SK-N-SH (cell line): Measurements from ENCODE around the gene RNF19B.

Experiments
- CTCF ChIP-seq: fragments of 200-600 bp; sonication (generic); IDR thresholded peaks from 2 replicates; pipeline ENCODE4 v1.6.1; 2017; ENCODE audit warnings: antibody characterized with exemption, mild to moderate bottlenecking, moderate library complexity
- EP300 ChIP-seq, 2 experiments: IDR thresholded peaks; 2 replicates each; pipeline versions ENCODE4 v1.4.0 to v1.6.1; 2012; ENCODE audit warnings: borderline replicate concordance in 1 of 2, low read depth in 1 of 2, low read length in 1 of 2
- FOXJ3 ChIP-seq: sonication (generic); formaldehyde crosslinking; IDR thresholded peaks from 2 replicates; pipeline ENCODE4 v1.5.1; 2020; ENCODE audit warnings: mild to moderate bottlenecking, missing genetic modification reagents
- MXI1 ChIP-seq: IDR thresholded peaks from 2 replicates; pipeline ENCODE4 v1.6.1; 2012; ENCODE audit warnings: mild to moderate bottlenecking, low read depth, low read length, improper control_type of control experiment
- POLR2AphosphoS5 ChIP-seq: IDR thresholded peaks from 2 replicates; pipeline ENCODE4 v1.6.1; 2012; ENCODE audit warnings: low read depth, low read length
- RAD21 ChIP-seq: IDR thresholded peaks from 2 replicates; pipeline ENCODE4 v1.6.1; 2012; ENCODE audit warnings: mild to moderate bottlenecking, low read length

DNA sequence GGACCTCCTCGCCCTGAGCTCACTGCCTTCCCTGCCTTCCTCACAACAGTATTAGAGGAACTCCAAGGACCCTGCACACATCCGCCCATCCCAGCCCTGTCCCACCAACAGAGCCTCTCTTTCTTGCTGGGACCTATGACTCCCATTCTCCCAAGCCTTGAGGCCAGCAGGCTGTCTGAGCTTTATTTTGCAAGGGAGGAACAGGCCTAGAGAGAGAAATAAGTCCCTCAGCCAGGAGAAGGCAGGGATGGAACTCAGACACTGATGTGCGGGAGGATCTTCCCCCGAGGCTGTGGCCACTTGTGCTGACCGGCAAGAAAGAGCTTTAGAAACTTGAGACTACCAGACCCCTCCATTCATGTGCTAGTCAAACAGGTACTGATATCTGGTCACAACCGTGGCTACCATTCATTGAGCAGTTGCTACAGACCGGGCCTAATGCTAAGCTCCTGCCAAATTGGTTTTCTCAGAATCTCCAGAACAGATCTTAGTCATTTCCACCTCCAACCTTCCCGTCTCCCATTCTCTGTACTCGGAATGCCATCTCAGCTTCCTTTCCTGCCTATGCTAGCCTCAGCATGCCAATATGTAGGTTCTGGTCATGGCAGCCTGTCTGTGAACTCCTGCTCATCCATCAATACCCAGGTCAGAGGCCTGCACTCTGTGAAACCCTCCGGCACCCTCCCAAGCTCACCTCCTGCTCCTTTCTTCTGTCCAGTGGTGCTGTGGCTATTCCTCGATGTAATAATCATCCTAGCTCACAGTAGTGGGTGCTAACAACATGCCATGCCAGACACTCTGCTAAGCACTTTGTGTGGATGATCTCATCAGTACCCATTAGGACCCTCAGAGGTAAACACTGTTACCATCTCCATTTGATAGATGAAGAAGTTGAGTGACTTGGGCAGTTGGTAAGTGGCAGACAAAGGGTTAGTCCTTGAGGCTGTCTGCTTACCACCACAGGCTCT, 67.2 kb downstream of the RNF19B start:
- TF ChIP-seq CTCF = no peak
- TF ChIP-seq POLR2AphosphoS5 = no peak
- TF ChIP-seq EP300 (IDR thresholded peaks at IDR 0.05; ENCODE audit: borderline replicate concordance in 1 of 2, low read depth in 1 of 2, low read length in 1 of 2) = no peak
- TF ChIP-seq MXI1 = no peak
- no peak for TF ChIP-seq RAD21
- no peak for TF ChIP-seq FOXJ3 (CRISPR knock-in tag)
